ENCODE data around the gene SYNGR1. TPM values are rescaled to one million over a fixed set of nuclear protein-coding genes. Genes with fewer than 3 reads are reported as not detected.

The SYNGR1 gene
- total and polyA plus RNA-seq, 2 of the 8 experiments (the other 6 are each of a cell fraction or from before 2014, with no cell fraction given) = 32.5 to 84.7 TPM

DNA sequence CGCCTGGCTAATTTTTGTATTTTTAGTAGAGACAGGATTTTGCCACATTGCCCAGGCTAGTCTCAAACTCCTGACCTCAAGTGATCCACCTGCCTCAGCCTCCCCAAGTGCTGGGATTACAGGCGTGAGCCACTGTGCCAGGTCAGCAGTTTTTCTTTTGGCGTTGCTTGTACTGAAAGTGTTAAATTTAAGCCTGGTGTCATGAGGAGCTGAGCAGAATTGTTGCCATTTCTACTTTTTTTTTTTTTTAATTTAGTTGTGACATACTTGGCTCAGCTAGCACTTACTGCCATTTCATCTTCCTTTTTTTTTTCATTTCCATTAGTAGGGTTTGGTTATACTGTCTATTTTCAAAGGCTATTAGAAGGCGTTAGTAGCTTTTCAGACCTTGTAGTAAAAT is 60.5 kb downstream of the SYNGR1 start:
- Histone ChIP-seq H3K79me1 (ENCODE audit: low read depth, low read length) (peaks cover 2% of the 10 kb centered on the region; the same call in 1 of the 2 replicates), H2AK5ac (ENCODE audit: low read depth, low read length) (no peak overlapping the region), H2BK20ac (ENCODE audit: low read length) (no peak overlapping the region), H3K9ac (replicated peaks in 1 of 4; ENCODE audit: extremely low read depth in 1 of 4, low read depth in 3 of 4, low read length in 3 of 4) (no peak overlapping the region), H3K79me2 (ENCODE audit: control insufficient read depth in 1 of 2, insufficient read depth in 2 of 2, low read length in 2 of 2) (peaks cover 0 to 6% of the 10 kb centered on the region in 2 experiments; a peak in 1 of 4 replicates), H2BK120ac (replicated peaks; ENCODE audit: low read depth, low read length) (no peak overlapping the region), H4K5ac (ENCODE audit: insufficient read length, low read depth, low read length) (no peak overlapping the region), H3K18ac (ENCODE audit: extremely low read depth, low read length) (no peak overlapping the region), H3K27me3 (replicated peaks in 1 of 4; ENCODE audit: control insufficient read depth in 3 of 4, extremely low read depth in 1 of 4, insufficient read depth in 3 of 4, low read length in 3 of 4) (no peaks in the 10 kb centered on the region), H2BK5ac (ENCODE audit: low read depth, low read length) (no peak overlapping the region), H4K91ac (replicated peaks; ENCODE audit: insufficient read length, low read length) (no peak overlapping the region), H3K4me3 (ENCODE audit: extremely low read depth in 1 of 4, insufficient read depth in 2 of 4, low read depth in 3 of 4, low read length in 4 of 4) (no peak overlapping the region), H3K36me3 (ENCODE audit: control insufficient read depth in 2 of 4, insufficient read depth in 4 of 4, low read length in 3 of 4) (no peaks in the 10 kb centered on the region), H3K4me2 (ENCODE audit: insufficient read depth in 1 of 2, low read depth in 2 of 2, low read length in 2 of 2) (no peak overlapping the region), H2BK15ac (ENCODE audit: low read length) (no peak overlapping the region), H3K23ac (ENCODE audit: insufficient read length) (no peak overlapping the region), H4K20me1 (replicated peaks in 1 of 2; ENCODE audit: control insufficient read depth in 1 of 2, insufficient read depth in 2 of 2, low read length in 2 of 2) (peaks cover 0 to 2% of the 10 kb centered on the region in 2 experiments), H2BK12ac (ENCODE audit: low read depth, low read length) (no peak overlapping the region), H2AFZ (ENCODE audit: low read length) (no peak overlapping the region), H3K14ac (ENCODE audit: insufficient read length) (no peak overlapping the region), H3K4ac (replicated peaks; ENCODE audit: insufficient read length, low read depth, low read length) (no peak overlapping the region), H3K23me2 (ENCODE audit: low read depth, low read length) (no peaks in the 10 kb centered on the region), H3K4me1 (replicated peaks in 1 of 4; ENCODE audit: control insufficient read depth in 3 of 4, insufficient read depth in 4 of 4, low read length in 3 of 4) (no peaks in the 10 kb centered on the region), H3K56ac (replicated peaks; ENCODE audit: insufficient read length, low read depth, low read length) (no peak overlapping the region), H3K9me3 (ENCODE audit: insufficient read depth in 2 of 2, low read depth in 1 of 2, low read length in 1 of 2) (no peaks in the 10 kb centered on the region), H4K8ac (ENCODE audit: extremely low read depth, insufficient read depth, low read length) (no peak overlapping the region), H3K27ac (ENCODE audit: low read depth, low read length) (no peak overlapping the region)
- DNase-seq (ENCODE audit: low read depth in 1 of 2, low spot score in 2 of 2) (no peak), FAIRE-seq (no peak)
- ChIA-PET CTCF (ENCODE audit: partially characterized antibody) (interaction anchor here (0.6 to 2.2 kb wide), 6 partner anchors 10 to 86 kb away, joined by 3 to 7 read pairs (median 4); no protein-coding TSS in a partner anchor), POLR2A (ENCODE audit: partially characterized antibody) (interaction anchor here (1.0 to 1.6 kb wide), 3 partner anchors 9 to 79 kb away, joined by 3 to 4 read pairs (median 3); partner anchors contain the start of gene TAB1)
- 84% methylated on average over 4 of the region's 4 CpGs; no CpG with 5 or more reads in 1 of the 2 experiments for WGBS, 2 experiments (ENCODE audit: extremely low coverage in 1 of 2, insufficient coverage in 1 of 2, insufficient read length in 1 of 2, insufficient replicate concordance in 2 of 2, low coverage in 1 of 2, low lambda C conversion rate in 2 of 2, missing lambda C conversion rate in 1 of 2)
- TF ChIP-seq HDAC6 (IDR thresholded peaks at IDR 0.05; ENCODE audit: low read depth, low read length) (no peak), RFX5 (IDR thresholded peaks at IDR 0.05; ENCODE audit: borderline replicate concordance, low read depth, low read length) (no peak), EZH2 (IDR thresholded peaks at IDR 0.05; ENCODE audit: low read depth, low read length, severe bottlenecking) (no peak)
